Activated CD8-positive, alpha-beta T cell treated with anti-CD3 and anti-CD28 coated beads, Interleukin-2, amount 10 ng/mL, durations not matched to agents 7 days and 5 days (primary cell): Measurements from ENCODE around the gene DECR2. TPM values are rescaled to one million over a fixed set of nuclear protein-coding genes. Genes with fewer than 3 reads are reported as not detected.
"Not testable (repeated sequence)": the region's sequence is repeated elsewhere in the genome, so short reads cannot be mapped to it uniquely, and the experiment has no call there.

Source experiments
- ATAC-seq: fragments of 150-1000 bp; cut with Tn5 transposase; one replicate; pipeline ENCODE4 v1.10.0; 2021; ENCODE audit warnings: moderate library complexity
- CTCF ChIA-PET: fragments of 350-600 bp; sonication (Branson Sonifier 250); formaldehyde crosslinking; loops from one replicate; lab custom pipeline; 2021; ENCODE audit warnings: antibody characterized with exemption; lab: Charles Lee
- POLR2A ChIA-PET: fragments of 350-600 bp; sonication (Branson Sonifier 250); formaldehyde crosslinking; loops from one replicate; lab custom pipeline; 2021; ENCODE audit warnings: antibody characterized with exemption; lab: Charles Lee
- DNase-seq: peaks from one replicate; pipeline ENCODE4 v3.0.0-alpha.2; 2020
- H3K27ac Mint-ChIP-seq: one replicate; pipeline ENCODE4 v1.8.0; 2021; ENCODE audit warnings: mild to moderate bottlenecking, mixed read lengths
- H3K27me3 Mint-ChIP-seq: one replicate; pipeline ENCODE4 v1.8.0; 2021; ENCODE audit warnings: low read depth, mixed read lengths
- H3K36me3 Mint-ChIP-seq: one replicate; pipeline ENCODE4 v1.8.0; 2021; ENCODE audit warnings: low read depth, mixed read lengths
- H3K4me1 Mint-ChIP-seq: one replicate; pipeline ENCODE4 v1.8.0; 2021; ENCODE audit warnings: low read depth, mixed read lengths
- H3K4me3 Mint-ChIP-seq: one replicate; pipeline ENCODE4 v1.8.0; 2021; ENCODE audit warnings: mild to moderate bottlenecking, mixed read lengths
- H3K9me3 Mint-ChIP-seq: one replicate; pipeline ENCODE4 v1.8.0; 2022; ENCODE audit warnings: mixed read lengths; ENCODE audit not compliant: insufficient read depth
- total RNA-seq, 2 experiments: library from RNA; stranded (reverse); gene quantifications; one replicate each; pipeline ENCODE4 v1.2.3, GENCODE V29; 2021

Gene DECR2
- total RNA-seq, 2 experiments from 2014 or later = 4.7 to 6.3 TPM

DNA sequence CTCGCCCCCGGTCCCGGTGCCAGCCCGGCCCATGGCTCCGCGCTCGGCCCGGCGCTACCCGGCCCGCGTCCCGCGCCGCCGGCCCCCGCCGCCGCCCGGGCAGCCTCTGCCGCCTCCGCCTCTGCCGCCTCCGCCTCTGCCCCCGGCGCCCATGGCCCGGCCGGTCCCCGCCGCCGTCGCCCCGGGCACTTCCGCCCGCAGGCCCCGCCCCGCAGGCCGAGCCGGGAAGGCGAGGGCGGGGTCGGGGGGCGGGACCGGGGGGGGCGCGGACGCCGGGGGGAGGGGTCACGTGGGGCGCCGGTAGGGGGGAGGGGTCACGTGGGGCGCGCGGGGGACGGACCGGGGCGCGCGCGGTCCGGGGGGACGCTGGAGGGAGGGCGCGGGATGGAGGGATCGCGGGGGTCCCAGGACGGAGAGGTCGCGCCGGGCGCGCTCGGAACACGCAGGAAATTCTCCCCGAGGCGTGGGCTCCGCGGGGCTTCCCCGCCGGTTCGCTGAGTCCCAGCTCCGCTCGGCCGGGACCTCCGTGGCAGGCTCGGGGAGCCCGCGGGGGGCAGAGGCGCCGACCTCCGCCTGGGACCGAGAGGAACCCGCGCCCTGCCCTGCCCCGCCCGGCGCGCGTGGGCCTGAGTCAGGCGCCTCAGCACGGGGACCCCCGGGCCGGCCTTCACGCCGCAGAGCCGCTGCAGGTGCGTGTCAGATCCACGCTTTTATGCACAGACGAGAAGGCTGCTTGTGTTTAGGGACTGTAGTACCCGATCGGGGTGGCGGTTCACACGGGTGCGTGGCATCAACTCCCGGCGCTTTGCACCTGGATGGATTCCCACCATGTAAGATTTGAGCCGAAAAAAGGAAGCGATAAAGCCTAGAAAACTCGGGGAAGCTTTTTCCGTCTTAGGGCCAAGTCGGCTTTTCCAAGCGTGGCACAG lies 19.6 kb upstream of the DECR2 start, which contains the start of gene PGAP6:
Gene PGAP6 (minus strand): TSS at position 190 of the 929 bp plus-strand sequence. CDS start 157 bp downstream, at position 33.
- Mint-ChIP-seq H3K4me3 (peak within 1 kb of the TSS; percentile 82), H3K36me3 (peaks cover 4% of the 10 kb centered on the region), H3K27ac (peak within 1 kb of the TSS; percentile 72), H3K4me1 (peaks cover 35% of the 10 kb centered on the region), H3K27me3 (peaks cover 4% of the 10 kb centered on the region), H3K9me3 (no peaks in the 10 kb centered on the region)
- peak; percentile 69 for ATAC-seq
- ChIA-PET POLR2A (interaction anchor here (0.8 kb wide), 1 partner anchor 11 kb away, joined by 3 read pairs; the partner anchor contains the start of gene MRPL28), CTCF (interaction anchor here (0.9 to 2.2 kb wide), 5 partner anchors 11 to 219 kb away, joined by 3 to 10 read pairs (median 3); no protein-coding TSS in a partner anchor)
- peak; percentile 74 for DNase-seq

DNA sequence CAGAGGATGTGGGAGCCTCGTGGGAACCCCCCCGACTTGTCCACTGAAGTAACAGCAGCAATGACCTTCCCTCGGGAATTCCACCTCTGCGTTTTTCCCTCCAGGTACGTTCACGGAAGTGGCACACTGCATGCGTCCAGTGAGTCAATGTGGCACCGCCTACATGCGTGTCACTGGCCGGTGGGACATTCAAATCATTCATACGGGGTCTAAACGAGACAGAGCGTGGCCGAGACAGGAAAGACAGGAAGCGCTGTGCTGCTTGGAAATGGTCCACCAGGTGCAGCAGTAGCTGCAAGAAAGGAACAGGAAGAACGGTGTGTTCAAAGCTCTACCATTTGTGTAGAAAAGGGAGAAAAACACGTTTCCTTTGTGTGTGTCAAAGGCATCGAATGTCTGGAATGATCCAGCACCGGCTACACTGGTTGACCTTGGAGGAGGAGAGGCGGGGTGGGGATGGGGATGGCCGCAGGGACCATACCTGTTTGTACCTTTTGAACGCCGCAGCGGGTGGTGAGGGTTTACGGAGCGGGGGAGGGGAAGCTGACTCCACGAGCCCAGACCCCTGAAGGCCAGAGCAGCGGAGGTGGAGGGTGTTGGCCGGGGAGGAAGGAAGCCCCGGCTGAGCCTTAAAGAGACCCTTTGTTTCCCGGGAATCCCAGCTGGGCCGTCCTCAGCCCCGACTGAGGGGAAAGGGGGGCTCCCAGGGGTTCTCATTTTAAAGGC lies 18.2 kb upstream of the DECR2 start:
- CTCF ChIA-PET = interaction anchor here (0.7 to 2.2 kb wide), 7 partner anchors 9 to 287 kb away, joined by 3 to 10 read pairs (median 3); partner anchors contain the start of gene DECR2
- Mint-ChIP-seq H3K4me1 (peaks cover 35% of the 10 kb centered on the region), H3K9me3 (no peaks in the 10 kb centered on the region), H3K36me3 (peaks cover 4% of the 10 kb centered on the region), H3K4me3 (peak overlapping the region; percentile 82), H3K27ac (no peak overlapping the region), H3K27me3 (peaks cover 4% of the 10 kb centered on the region)
- ATAC-seq (peak; percentile 33), DNase-seq (peak; percentile 56)
- POLR2A ChIA-PET = no interaction called here

DNA sequence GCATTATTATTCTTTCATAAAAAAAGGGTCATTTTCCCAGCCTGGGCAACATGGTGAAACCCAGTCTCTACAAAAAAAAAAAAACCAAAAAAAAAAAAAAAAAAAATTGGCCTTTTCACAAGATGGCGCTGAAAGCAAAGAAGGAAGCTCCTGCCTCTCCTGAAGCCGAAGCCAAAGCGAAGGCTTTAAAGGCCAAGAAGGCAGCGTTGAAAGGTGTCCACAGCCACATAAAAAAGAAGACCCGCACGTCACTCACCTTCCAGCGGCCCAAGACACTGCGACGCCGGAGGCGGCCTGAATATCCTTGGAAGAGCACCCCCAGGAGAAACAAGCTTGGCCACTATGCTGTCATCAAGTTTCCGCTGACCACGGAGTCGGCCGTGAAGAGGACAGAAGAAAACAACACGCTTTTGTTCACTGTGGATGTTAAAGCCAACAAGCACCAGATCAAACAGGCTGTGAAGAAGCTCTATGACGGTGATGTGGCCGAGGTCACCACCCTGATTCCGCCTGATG lies 15.0 kb upstream of the DECR2 start:
- H3K4me3 Mint-ChIP-seq = no peak overlapping the region
- no peak for DNase-seq
- POLR2A ChIA-PET = interaction anchor here (0.6 to 0.7 kb wide), 2 partner anchors 47 to 437 kb away, joined by 3 to 4 read pairs; no protein-coding TSS in a partner anchor
- H3K9me3 Mint-ChIP-seq = no peaks in the 10 kb centered on the region
- H3K27ac Mint-ChIP-seq = no peak overlapping the region
- CTCF ChIA-PET = no interaction called here
- peaks cover 28% of the 10 kb centered on the region for H3K4me1 Mint-ChIP-seq
- peaks cover 4% of the 10 kb centered on the region for H3K27me3 Mint-ChIP-seq
- no peaks in the 10 kb centered on the region for H3K36me3 Mint-ChIP-seq
- no peak for ATAC-seq

DNA sequence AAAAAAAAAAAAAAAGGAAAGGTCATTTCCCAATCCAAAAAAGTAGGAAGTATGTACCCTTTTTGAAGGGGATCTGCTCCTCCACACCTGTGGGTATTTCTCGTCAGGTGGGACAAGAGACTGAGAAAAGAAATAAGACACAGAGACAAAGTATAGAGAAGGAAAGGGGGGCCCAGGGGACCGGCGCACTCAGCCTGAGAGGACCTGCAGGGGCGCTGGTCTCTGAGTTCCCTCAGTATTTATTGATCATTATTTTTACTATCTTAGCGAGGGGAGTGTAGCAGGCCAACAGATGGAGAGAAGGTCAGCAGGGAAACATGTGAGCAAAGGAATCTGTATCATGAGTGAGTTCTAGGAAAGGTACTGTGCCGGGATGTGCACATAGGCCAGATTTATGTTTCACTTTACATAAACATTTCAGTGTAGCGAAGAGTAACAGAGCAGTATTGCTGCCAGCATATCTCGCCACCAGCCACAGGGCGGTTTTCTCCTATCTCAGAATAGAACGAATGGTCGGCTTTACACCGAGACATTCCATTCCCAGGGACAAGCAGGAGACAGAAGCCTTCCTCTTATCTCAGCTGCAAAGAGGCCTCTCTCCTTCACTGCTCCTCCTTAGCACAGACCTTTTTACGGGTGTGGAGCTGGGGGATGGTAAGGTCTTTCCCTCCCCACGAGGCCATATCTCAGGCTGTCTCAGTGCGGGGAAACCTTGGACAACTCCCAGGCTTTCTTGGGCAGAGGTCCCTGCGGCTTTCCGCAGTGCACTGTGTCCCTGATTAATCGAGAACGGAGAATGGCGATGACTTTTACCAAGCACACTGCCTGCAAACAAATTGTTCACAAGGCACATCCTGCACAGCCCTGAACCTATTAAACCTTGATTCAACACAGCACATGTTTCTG lies 13.7 kb upstream of the DECR2 start:
- DNase-seq, H3K27me3 Mint-ChIP-seq, H3K9me3 Mint-ChIP-seq, ATAC-seq, CTCF ChIA-PET, H3K27ac Mint-ChIP-seq, H3K36me3 Mint-ChIP-seq, H3K4me3 Mint-ChIP-seq, POLR2A ChIA-PET: not testable (repeated sequence)
- H3K4me1 Mint-ChIP-seq = peaks cover 33% of the 10 kb centered on the region

DNA sequence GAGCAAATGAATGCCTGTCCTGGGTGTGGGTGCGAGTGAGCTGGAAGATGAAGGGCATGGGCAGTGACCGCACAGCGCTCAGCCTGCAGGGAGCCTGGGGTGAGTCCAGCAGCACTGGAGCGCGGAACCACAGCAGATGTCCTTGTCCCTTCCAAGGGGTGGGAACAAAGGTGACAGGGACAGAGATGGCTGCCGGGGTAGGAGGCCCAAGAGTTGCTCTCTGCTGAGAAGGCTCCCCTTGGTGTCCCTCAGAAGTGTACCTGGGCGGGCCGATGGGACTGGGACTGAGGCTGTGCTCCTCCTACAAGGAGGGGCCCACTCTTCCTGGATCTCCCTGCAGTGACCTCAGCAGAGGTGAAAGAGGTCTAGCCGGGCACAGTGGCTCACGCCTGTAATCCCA lies 12.3 kb upstream of the DECR2 start:
- DNase-seq (no peak), ATAC-seq (no peak)
- Mint-ChIP-seq H3K9me3 (no peaks in the 10 kb centered on the region), H3K4me3 (no peak overlapping the region), H3K4me1 (peaks cover 20% of the 10 kb centered on the region), H3K27ac (no peak overlapping the region), H3K27me3 (no peaks in the 10 kb centered on the region), H3K36me3 (no peaks in the 10 kb centered on the region)
- ChIA-PET CTCF (no interaction called here), POLR2A (no interaction called here)

DNA sequence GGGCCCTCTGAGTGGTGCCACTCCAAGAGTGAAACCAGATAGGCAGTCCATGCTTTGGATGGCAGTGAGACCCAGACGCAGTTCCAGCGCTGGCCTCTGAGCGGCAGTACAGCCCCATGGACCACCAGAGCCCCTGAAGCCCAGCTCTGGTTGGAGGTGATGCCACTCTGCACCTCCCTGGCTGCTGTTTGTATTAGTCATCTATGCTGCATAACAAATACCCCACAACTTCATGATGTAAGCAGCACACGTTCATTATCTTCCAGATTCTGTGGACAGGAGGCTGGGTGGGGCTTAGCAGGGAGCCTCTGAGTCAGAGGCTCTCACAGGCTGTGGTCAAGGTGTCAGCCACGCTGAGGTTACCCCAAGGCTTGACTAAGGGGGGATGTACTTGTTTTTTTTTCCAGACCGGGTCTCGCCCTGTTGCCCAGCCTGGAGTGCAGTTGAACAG lies 9.8 kb upstream of the DECR2 start:
- Mint-ChIP-seq H3K27ac (peak overlapping the region; percentile 58), H3K4me3 (no peak overlapping the region), H3K9me3 (no peaks in the 10 kb centered on the region), H3K27me3 (peaks cover 8% of the 10 kb centered on the region), H3K4me1 (peaks cover 21% of the 10 kb centered on the region), H3K36me3 (no peaks in the 10 kb centered on the region)
- POLR2A ChIA-PET = interaction anchor here (1.8 kb wide), 1 partner anchor 9 kb away, joined by 6 read pairs; the partner anchor contains the start of gene DECR2
- DNase-seq (peak; percentile 82), ATAC-seq (peak; percentile 88)
- CTCF ChIA-PET = interaction anchor here (0.6 to 2.5 kb wide), 6 partner anchors 9 to 103 kb away, joined by 3 to 10 read pairs (median 5); partner anchors contain the start of genes DECR2 and MRPL28

DNA sequence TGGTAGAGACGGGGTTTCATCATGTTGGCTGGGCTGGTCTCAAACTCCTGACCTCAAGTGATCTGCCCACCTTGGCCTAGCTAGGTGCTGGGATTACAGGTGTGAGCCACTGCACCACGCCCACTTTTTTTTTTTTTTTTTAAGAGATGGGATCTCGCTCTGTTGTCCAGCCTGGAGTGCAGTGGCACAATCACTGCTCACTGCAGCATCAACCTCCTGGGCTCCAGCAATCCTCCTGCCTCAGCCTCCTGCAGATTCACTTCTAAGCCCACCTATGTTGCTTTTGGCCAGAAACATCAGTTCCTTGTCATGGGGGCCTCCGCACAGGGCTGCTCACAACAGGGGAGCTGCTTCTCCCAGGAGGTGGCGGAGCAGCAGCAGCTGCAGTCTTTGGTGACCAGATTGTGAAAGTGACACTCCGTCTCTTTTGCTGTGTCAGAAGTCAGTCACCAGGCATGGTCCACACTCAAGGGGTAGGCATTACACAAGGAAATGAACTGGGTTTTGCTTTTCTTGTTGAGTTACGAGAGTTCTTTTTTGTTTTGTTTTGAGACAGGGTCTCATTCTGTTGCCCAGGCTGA lies 9.1 kb upstream of the DECR2 start:
- CTCF ChIA-PET = interaction anchor here (1.0 to 2.5 kb wide), 5 partner anchors 9 to 103 kb away, joined by 3 to 10 read pairs (median 7); partner anchors contain the start of genes DECR2 and MRPL28
- H3K9me3 Mint-ChIP-seq = no peaks in the 10 kb centered on the region
- ATAC-seq = no peak
- H3K4me3 Mint-ChIP-seq = no peak overlapping the region
- H3K27ac Mint-ChIP-seq = no peak overlapping the region
- H3K27me3 Mint-ChIP-seq = peaks cover 8% of the 10 kb centered on the region
- no peak for DNase-seq
- H3K4me1 Mint-ChIP-seq = peaks cover 21% of the 10 kb centered on the region
- no peaks in the 10 kb centered on the region for H3K36me3 Mint-ChIP-seq
- POLR2A ChIA-PET = interaction anchor here (1.8 kb wide), 1 partner anchor 9 kb away, joined by 6 read pairs; the partner anchor contains the start of gene DECR2

DNA sequence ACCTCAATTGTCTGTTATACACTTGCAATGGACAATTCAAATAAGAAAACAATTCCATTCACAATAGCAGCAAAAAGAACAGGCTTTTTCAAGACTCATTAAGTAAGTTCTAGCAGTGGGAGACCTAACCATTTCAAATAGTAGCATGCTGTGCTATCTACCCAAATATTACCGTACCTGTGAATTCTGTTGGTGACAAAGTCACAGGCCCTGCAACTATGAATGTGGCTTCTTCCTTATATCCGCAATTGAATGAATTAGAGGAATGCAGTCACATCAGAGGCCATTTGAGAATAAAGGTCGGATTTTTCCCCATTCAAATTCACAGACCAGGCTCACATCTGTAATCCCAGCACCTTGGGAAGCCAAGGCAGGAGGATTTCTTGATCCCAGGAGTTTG lies 5.5 kb upstream of the DECR2 start:
- Mint-ChIP-seq H3K27ac (no peak overlapping the region), H3K9me3 (no peaks in the 10 kb centered on the region), H3K4me3 (no peak overlapping the region), H3K36me3 (no peaks in the 10 kb centered on the region), H3K4me1 (peaks cover 32% of the 10 kb centered on the region), H3K27me3 (peaks cover 14% of the 10 kb centered on the region)
- ATAC-seq (no peak), DNase-seq (no peak)
- CTCF ChIA-PET = no interaction called here
- POLR2A ChIA-PET = no interaction called here

DNA sequence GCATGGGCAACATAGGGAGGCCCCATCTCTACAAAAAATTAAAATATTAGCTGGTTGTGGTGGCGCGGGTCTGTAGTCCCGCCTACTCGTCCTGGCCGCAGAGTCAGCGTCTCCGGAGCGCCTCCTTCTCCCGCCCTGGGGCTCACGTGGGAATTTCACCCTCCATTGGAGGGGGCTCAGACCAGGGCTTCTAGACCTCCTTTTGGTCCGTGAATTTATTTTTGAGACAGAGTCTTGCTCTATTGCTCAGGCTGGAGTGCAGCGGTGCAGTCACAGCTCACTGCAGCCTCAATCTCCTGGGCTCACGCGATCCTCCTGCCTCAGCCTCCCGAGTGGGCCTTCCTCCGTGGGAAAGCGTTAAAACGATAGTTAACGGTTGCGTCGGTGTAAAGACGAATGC lies 5.1 kb upstream of the DECR2 start:
- ATAC-seq (no peak), DNase-seq (no peak)
- no peaks in the 10 kb centered on the region for H3K9me3 Mint-ChIP-seq
- H3K4me3 Mint-ChIP-seq = peak overlapping the region; percentile 60
- POLR2A ChIA-PET = no interaction called here
- CTCF ChIA-PET = no interaction called here
- H3K27ac Mint-ChIP-seq = no peak overlapping the region
- no peaks in the 10 kb centered on the region for H3K36me3 Mint-ChIP-seq
- H3K4me1 Mint-ChIP-seq = peaks cover 31% of the 10 kb centered on the region
- peaks cover 14% of the 10 kb centered on the region for H3K27me3 Mint-ChIP-seq

DNA sequence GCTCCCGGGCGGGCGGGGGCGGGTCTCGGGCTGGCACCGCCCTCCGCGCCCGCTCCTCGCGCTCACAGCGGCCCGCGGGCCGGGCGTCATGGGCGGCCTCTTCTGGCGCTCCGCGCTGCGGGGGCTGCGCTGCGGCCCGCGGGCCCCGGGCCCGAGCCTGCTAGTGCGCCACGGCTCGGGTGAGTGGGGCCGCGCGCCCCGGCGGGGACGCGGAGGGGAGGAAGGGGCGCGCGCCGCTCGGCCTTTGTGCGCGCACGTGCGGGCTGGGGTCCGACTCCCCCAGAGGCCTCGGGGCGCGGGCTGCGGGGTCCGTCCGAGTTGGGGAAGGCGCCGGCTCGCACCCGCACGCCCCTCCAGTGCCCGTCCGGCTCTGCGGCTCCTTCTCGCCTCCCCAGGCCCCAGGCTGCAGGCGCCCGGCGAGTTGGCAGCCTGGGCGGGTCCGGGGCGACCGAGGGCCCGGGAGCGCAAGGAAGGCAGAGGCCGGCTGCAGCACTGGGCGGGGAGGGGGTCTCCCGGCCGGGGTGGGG lies 4.5 kb upstream of the DECR2 start, which contains the start of gene NME4:
Gene NME4 (plus strand): TSS at position 65 of the 527 bp plus-strand sequence. CDS start 24 bp downstream, at position 89.
- Mint-ChIP-seq H3K36me3 (no peaks in the 10 kb centered on the region), H3K4me3 (peak within 1 kb of the TSS; percentile 60), H3K4me1 (peaks cover 27% of the 10 kb centered on the region), H3K9me3 (no peaks in the 10 kb centered on the region), H3K27me3 (peaks cover 14% of the 10 kb centered on the region), H3K27ac (no peak within 1 kb of the TSS)
- no peak for DNase-seq
- POLR2A ChIA-PET = no interaction called here
- ATAC-seq = no peak
- CTCF ChIA-PET = no interaction called here
